RWPE2 (cell line): Measurements from ENCODE around the gene EN2.

Experiments used
- ATAC-seq: fragments of 200-7000 bp; cut with Tn5 transposase; 3 replicates; pipeline ENCODE4 v1.9.1; 2021; ENCODE audit warnings: low read depth
- DNase-seq: peaks from one replicate; pipeline ENCODE4 v3.0.0-alpha.2; 2020; ENCODE audit warnings: low spot score
- H3K27ac ChIP-seq: fragments of 450-650 bp; 2 replicates; pipeline ENCODE4 v1.5.1; 2017; ENCODE audit warnings: mild to moderate bottlenecking; ENCODE audit not compliant: poor library complexity, severe bottlenecking
- H3K27me3 ChIP-seq: fragments of 250-450 bp; sonication (Bioruptor Pico); 2 replicates; pipeline ENCODE4 v1.5.1; 2021; ENCODE audit warnings: mild to moderate bottlenecking, moderate library complexity; ENCODE audit not compliant: insufficient read depth, poor library complexity, severe bottlenecking
- H3K36me3 ChIP-seq: fragments of 250-450 bp; sonication (Bioruptor Pico); 2 replicates; pipeline ENCODE4 v1.5.1; 2020; ENCODE audit warnings: low read depth, mild to moderate bottlenecking, moderate library complexity
- H3K4me1 ChIP-seq: fragments of 250-450 bp; sonication (Bioruptor Pico); 2 replicates; pipeline ENCODE4 v1.5.1; 2021; ENCODE audit warnings: mild to moderate bottlenecking, moderate library complexity; ENCODE audit not compliant: insufficient read depth, poor library complexity, severe bottlenecking
- H3K4me3 ChIP-seq: fragments of 250-450 bp; sonication (Bioruptor Pico); 2 replicates; pipeline ENCODE4 v1.5.1; 2021; ENCODE audit warnings: mild to moderate bottlenecking, moderate library complexity; ENCODE audit not compliant: severe bottlenecking
- H3K9me3 ChIP-seq: fragments of 250-450 bp; sonication (Bioruptor Pico); 2 replicates; pipeline ENCODE4 v1.5.1; 2021; ENCODE audit warnings: mild to moderate bottlenecking, moderate library complexity; ENCODE audit not compliant: severe bottlenecking
- CTCF ChIP-seq: fragments of 450-650 bp; IDR thresholded peaks from one replicate; pipeline ENCODE4 v1.5.1; 2017; ENCODE audit warnings: mild to moderate bottlenecking, moderate library complexity; ENCODE audit not compliant: poor library complexity, severe bottlenecking

EN2 gene

GRCh38 chr7:155437836-155438235 is 20.1 kb upstream of the EN2 start:
- Histone ChIP-seq H3K9me3 (no peaks in the 10 kb centered on the region), H3K27ac (no peak overlapping the region), H3K4me1 (no peaks in the 10 kb centered on the region), H3K27me3 (peaks cover 61% of the 10 kb centered on the region), H3K36me3 (no peaks in the 10 kb centered on the region), H3K4me3 (no peak overlapping the region)
- TF ChIP-seq CTCF: no peak
- no peak for ATAC-seq
- no peak for DNase-seq

- Histone ChIP-seq H3K9me3 (no peaks in the 10 kb centered on the region), H3K4me3 (no peak overlapping the region), H3K4me1 (no peaks in the 10 kb centered on the region), H3K36me3 (no peaks in the 10 kb centered on the region), H3K27me3 (peaks cover 71% of the 10 kb centered on the region), H3K27ac (no peak overlapping the region)
- no peak for TF ChIP-seq CTCF
- ATAC-seq: no peak
- no peak for DNase-seq
Measured at GRCh38 chr7:155438777-155439176, 19.2 kb upstream of the EN2 start.

- Histone ChIP-seq H3K27ac (no peak overlapping the region), H3K4me3 (no peak overlapping the region), H3K27me3 (peaks cover 78% of the 10 kb centered on the region), H3K9me3 (no peaks in the 10 kb centered on the region), H3K36me3 (no peaks in the 10 kb centered on the region), H3K4me1 (no peaks in the 10 kb centered on the region)
- TF ChIP-seq CTCF: no peak
- ATAC-seq (no peak), DNase-seq (no peak)
Measured at GRCh38 chr7:155439311-155440017, 18.5 kb upstream of the EN2 start.

- peaks cover 82% of the 10 kb centered on the region for H3K27me3 ChIP-seq
- no peaks in the 10 kb centered on the region for H3K9me3 ChIP-seq
- no peak for TF ChIP-seq CTCF
- H3K27ac ChIP-seq: no peak overlapping the region
- H3K36me3 ChIP-seq: no peaks in the 10 kb centered on the region
- no peak overlapping the region for H3K4me3 ChIP-seq
- DNase-seq (no peak), ATAC-seq (no peak)
- H3K4me1 ChIP-seq: no peaks in the 10 kb centered on the region
Measured at GRCh38 chr7:155440018-155440410, 17.9 kb upstream of the EN2 start.

- ATAC-seq (no peak), DNase-seq (no peak)
- Histone ChIP-seq H3K36me3 (no peaks in the 10 kb centered on the region), H3K9me3 (no peaks in the 10 kb centered on the region), H3K4me3 (no peak overlapping the region), H3K4me1 (no peaks in the 10 kb centered on the region), H3K27ac (no peak overlapping the region), H3K27me3 (peaks cover 88% of the 10 kb centered on the region)
- no peak for TF ChIP-seq CTCF
Measured at GRCh38 chr7:155441856-155442255, 16.1 kb upstream of the EN2 start.
